CD4-positive, alpha-beta T cell treated with Interferon gamma for 1 hour (primary cell): ENCODE measurements around the gene SLC8B1.

Source experiments
- DNase-seq: peaks from one replicate; pipeline ENCODE4 v3.0.0-alpha.2; 2020

The SLC8B1 gene

GRCh38 chr12:113318900-113319628, 15.8 kb downstream of the SLC8B1 start:
- DNase-seq: no peak

GRCh38 chr12:113318046-113318656, 16.8 kb downstream of the SLC8B1 start:
- no peak for DNase-seq

- no peak for DNase-seq
Measured at GRCh38 chr12:113317122-113317521, 17.8 kb downstream of the SLC8B1 start.

- no peak for DNase-seq
Measured at GRCh38 chr12:113316155-113316554, 18.8 kb downstream of the SLC8B1 start.

- DNase-seq: no peak
Measured at GRCh38 chr12:113315358-113315757, 19.6 kb downstream of the SLC8B1 start.

- no peak for DNase-seq
Measured at GRCh38 chr12:113314121-113314529, 20.8 kb downstream of the SLC8B1 start.

GRCh38 chr12:113310489-113310888, 24.4 kb downstream of the SLC8B1 start:
- no peak for DNase-seq

GRCh38 chr12:113306382-113306781, 28.5 kb downstream of the SLC8B1 start:
- DNase-seq: no peak

- DNase-seq: no peak
Measured at GRCh38 chr12:113305281-113305856, 29.5 kb downstream of the SLC8B1 start.

GRCh38 chr12:113302886-113303640, 31.8 kb downstream of the SLC8B1 start:
- peak; percentile 47 for DNase-seq

- DNase-seq: no peak
Measured at GRCh38 chr12:113302466-113302865, 32.4 kb downstream of the SLC8B1 start.

- no peak for DNase-seq
Measured at GRCh38 chr12:113301811-113302210, 33.1 kb downstream of the SLC8B1 start.

- no peak for DNase-seq
Measured at GRCh38 chr12:113299619-113300237, 35.2 kb downstream of the SLC8B1 start.

- no peak for DNase-seq
Measured at GRCh38 chr12:113298861-113299545, 35.9 kb downstream of the SLC8B1 start.

GRCh38 chr12:113298472-113298817, 36.5 kb downstream of the SLC8B1 start:
- DNase-seq: no peak

- no peak for DNase-seq
Measured at GRCh38 chr12:113297621-113298471, 37.1 kb downstream of the SLC8B1 start.

GRCh38 chr12:113297214-113297587, 37.7 kb downstream of the SLC8B1 start:
- no peak for DNase-seq

- no peak for DNase-seq
Measured at GRCh38 chr12:113296557-113297213, 38.2 kb downstream of the SLC8B1 start.

- no peak for DNase-seq
Measured at GRCh38 chr12:113295886-113296556, 38.9 kb downstream of the SLC8B1 start.

GRCh38 chr12:113293100-113293499, 41.8 kb downstream of the SLC8B1 start:
- no peak for DNase-seq

GRCh38 chr12:113292547-113292946, 42.4 kb downstream of the SLC8B1 start:
- DNase-seq: no peak
